ENCODE results near the gene SLC49A4.
A peak's percentile ranks its signal among the peaks of the same experiment; 100 is the strongest.

The SLC49A4 gene

DNA sequence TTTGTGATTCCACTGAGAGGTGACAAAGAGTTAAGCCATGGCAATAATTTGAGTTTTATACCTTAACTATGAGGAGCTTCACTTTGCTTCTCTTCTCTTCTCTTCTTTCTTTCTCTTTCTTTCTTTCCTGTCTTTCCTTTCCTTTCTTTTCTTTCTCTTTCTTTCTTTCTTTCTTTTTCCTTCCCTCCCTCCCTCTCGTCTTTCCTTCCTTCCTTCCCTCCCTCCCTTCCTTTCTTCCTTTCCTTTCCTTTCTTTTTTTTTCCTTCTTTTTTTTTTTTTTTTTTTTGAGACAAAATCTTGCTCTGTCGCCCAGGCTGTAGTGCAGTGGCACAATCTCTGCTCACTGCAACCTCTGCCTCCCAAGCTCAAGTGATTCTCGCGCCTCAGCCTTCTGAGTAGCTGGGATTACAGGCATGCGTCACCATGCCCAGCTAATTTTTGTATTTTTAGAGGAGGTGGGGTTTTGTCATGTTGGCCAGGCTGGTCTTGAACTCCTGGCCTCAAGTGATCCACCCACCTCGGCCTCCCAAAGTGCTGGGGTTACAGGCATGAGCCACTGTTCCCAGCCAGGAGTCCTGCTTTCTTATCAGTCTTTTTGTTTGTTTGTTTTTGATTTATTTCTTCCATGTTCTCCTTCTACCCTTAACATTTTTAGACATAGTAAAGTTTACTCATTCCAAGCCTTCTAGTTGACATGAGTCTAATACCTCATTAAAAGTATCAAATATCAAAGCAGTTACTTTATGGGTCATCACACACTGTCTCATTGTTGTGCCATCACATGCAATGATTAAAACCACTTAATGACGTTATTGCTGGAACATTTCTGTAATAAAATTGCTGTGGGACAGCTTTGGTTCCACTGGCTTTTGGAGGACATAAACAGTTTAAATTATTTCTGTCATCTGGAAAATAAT lies 29.9 kb downstream of the SLC49A4 start (continued):
- peak; percentile 90 for TF ChIP-seq WT1 (tag by site-specific recombination; IDR thresholded peaks at IDR 0.05)
- no peak for TF ChIP-seq ZNF544 (tag by site-specific recombination; IDR thresholded peaks at IDR 0.05)
- no peak for TF ChIP-seq ZNF169 (tag by site-specific recombination; IDR thresholded peaks at IDR 0.05)
- no peak for TF ChIP-seq ZNF311 (tag by site-specific recombination; IDR thresholded peaks at IDR 0.05; ENCODE audit: borderline replicate concordance)
- TF ChIP-seq ZNF121 (tag by site-specific recombination; IDR thresholded peaks at IDR 0.05) = no peak
- TF ChIP-seq ZNF274 (IDR thresholded peaks at IDR 0.05; ENCODE audit: low read length) = no peak
- no peak for TF ChIP-seq ZNF274 (tag by site-specific recombination; IDR thresholded peaks at IDR 0.05; ENCODE audit: borderline replicate concordance)
- TF ChIP-seq HOXC10 (CRISPR knock-in tag; IDR thresholded peaks at IDR 0.05) = no peak
- TF ChIP-seq PATZ1 (tag by site-specific recombination; IDR thresholded peaks at IDR 0.05) = 0 out of 2 replicates have a peak, but pooled peaks have one; percentile 50
- no peak for TF ChIP-seq ZNF521 (tag by site-specific recombination; IDR thresholded peaks at IDR 0.05)
- no peak for TF ChIP-seq ZNF792 (tag by site-specific recombination; IDR thresholded peaks at IDR 0.05)
- no peak; the same call in 1 of the 2 replicates for TF ChIP-seq ZNF148 (tag by site-specific recombination; IDR thresholded peaks at IDR 0.05; ENCODE audit: borderline replicate concordance)
- TF ChIP-seq KLF1 (tag by site-specific recombination; IDR thresholded peaks at IDR 0.05) = no peak; the same call in 1 of the 2 replicates
- TF ChIP-seq BCL6B (tag by site-specific recombination; IDR thresholded peaks at IDR 0.05) = peak; percentile 90
- TF ChIP-seq YY2 (tag by site-specific recombination; IDR thresholded peaks at IDR 0.05) = peak; percentile 55; the same call in 1 of the 2 replicates
- TF ChIP-seq ZNF202 (tag by site-specific recombination; IDR thresholded peaks at IDR 0.05; ENCODE audit: borderline replicate concordance) = no peak
- TF ChIP-seq, protein P1, sequence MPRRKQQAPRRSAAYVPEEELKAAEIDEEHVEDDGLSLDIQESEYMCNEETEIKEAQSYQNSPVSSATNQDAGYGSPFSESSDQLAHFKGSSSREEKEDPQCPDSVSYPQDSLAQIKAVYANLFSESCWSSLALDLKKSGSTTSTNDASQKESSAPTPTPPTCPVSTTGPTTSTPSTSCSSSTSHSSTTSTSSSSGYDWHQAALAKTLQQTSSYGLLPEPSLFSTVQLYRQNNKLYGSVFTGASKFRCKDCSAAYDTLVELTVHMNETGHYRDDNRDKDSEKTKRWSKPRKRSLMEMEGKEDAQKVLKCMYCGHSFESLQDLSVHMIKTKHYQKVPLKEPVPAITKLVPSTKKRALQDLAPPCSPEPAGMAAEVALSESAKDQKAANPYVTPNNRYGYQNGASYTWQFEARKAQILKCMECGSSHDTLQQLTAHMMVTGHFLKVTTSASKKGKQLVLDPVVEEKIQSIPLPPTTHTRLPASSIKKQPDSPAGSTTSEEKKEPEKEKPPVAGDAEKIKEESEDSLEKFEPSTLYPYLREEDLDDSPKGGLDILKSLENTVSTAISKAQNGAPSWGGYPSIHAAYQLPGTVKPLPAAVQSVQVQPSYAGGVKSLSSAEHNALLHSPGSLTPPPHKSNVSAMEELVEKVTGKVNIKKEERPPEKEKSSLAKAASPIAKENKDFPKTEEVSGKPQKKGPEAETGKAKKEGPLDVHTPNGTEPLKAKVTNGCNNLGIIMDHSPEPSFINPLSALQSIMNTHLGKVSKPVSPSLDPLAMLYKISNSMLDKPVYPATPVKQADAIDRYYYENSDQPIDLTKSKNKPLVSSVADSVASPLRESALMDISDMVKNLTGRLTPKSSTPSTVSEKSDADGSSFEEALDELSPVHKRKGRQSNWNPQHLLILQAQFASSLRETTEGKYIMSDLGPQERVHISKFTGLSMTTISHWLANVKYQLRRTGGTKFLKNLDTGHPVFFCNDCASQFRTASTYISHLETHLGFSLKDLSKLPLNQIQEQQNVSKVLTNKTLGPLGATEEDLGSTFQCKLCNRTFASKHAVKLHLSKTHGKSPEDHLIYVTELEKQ (tag by site-specific recombination; IDR thresholded peaks at IDR 0.05; ENCODE audit: borderline replicate concordance) = peak; percentile 99
- TF ChIP-seq OVOL3 (tag by site-specific recombination; IDR thresholded peaks at IDR 0.05) = peak; percentile 57; the same call in 1 of the 2 replicates
- TF ChIP-seq ZNF423 (tag by site-specific recombination; IDR thresholded peaks at IDR 0.05) = no peak
- no peak for TF ChIP-seq KLF16 (tag by site-specific recombination; IDR thresholded peaks at IDR 0.05)
- TF ChIP-seq ZNF830 (tag by site-specific recombination; IDR thresholded peaks at IDR 0.05; ENCODE audit: low read depth) = no peak
- no peak for TF ChIP-seq ZNF223 (tag by site-specific recombination; IDR thresholded peaks at IDR 0.05)
- TF ChIP-seq ZNF610 (tag by site-specific recombination; IDR thresholded peaks at IDR 0.05; ENCODE audit: borderline replicate concordance) = no peak
- TF ChIP-seq ZNF621 (tag by site-specific recombination; IDR thresholded peaks at IDR 0.05) = peak; percentile 85; the same call in 1 of the 2 replicates
- peak; percentile 62; the same call in 1 of the 2 replicates for TF ChIP-seq HOXD13 (CRISPR knock-in tag; IDR thresholded peaks at IDR 0.05; ENCODE audit: borderline replicate concordance)
- peak; percentile 96 for TF ChIP-seq TCF7L2 (IDR thresholded peaks at IDR 0.05; ENCODE audit: borderline replicate concordance, low read depth, low read length)
- no peak for TF ChIP-seq ZNF221 (tag by site-specific recombination; IDR thresholded peaks at IDR 0.05; ENCODE audit: borderline replicate concordance)
- no peak for TF ChIP-seq TRIM28 (IDR thresholded peaks at IDR 0.05; ENCODE audit: borderline replicate concordance, low read length)
- no peak for TF ChIP-seq ZNF146 (tag by site-specific recombination; IDR thresholded peaks at IDR 0.05)
- no peak for TF ChIP-seq ZNF473 (tag by site-specific recombination; IDR thresholded peaks at IDR 0.05)
- TF ChIP-seq KLF9 (tag by site-specific recombination; IDR thresholded peaks at IDR 0.05; ENCODE audit: low read depth) = peak; percentile 45
- peak; percentile 66 for TF ChIP-seq ZBTB17 (tag by site-specific recombination; IDR thresholded peaks at IDR 0.05)
